Natural killer cell (primary cell): Measurements from ENCODE around the gene S100A7A. TPM values are rescaled to one million over a fixed set of nuclear protein-coding genes. Genes with fewer than 3 reads are reported as not detected.
A peak's percentile ranks its signal among the peaks of the same experiment; 100 is the strongest.

ENCODE experiments used
- ATAC-seq, 3 donors: fragments of 150-1000 bp in 2 of 3; fragments of 200-7000 bp in 1 of 3; cut with Tn5 transposase; 1 replicate in 1 of 3; 2 replicates in 2 of 3; pipeline ENCODE4 v1.10.0; 2021; ENCODE audit warnings: mild to moderate bottlenecking in 2 of 3, moderate library complexity in 2 of 3
- DNase-seq, 2 donors: peaks; one replicate each; pipeline versions ENCODE4 v3.0.0 to v3.0.0-alpha.2; 2013 to 2021; ENCODE audit warnings: mixed read lengths in 1 of 2
- H3K27ac ChIP-seq: one replicate; pipeline ENCODE4 v1.5.1; 2013; ENCODE audit warnings: mild to moderate bottlenecking, low read length
- H3K27me3 ChIP-seq: one replicate; pipeline ENCODE4 v1.6.1; 2013; ENCODE audit warnings: low read length; ENCODE audit not compliant: control insufficient read depth, insufficient read depth
- H3K36me3 ChIP-seq: one replicate; pipeline ENCODE4 v1.6.1; 2013; ENCODE audit warnings: low read length; ENCODE audit not compliant: control insufficient read depth, insufficient read depth
- H3K4me1 ChIP-seq: one replicate; pipeline ENCODE4 v1.6.1; 2013; ENCODE audit warnings: low read length; ENCODE audit not compliant: control insufficient read depth, insufficient read depth
- H3K4me3 ChIP-seq: one replicate; pipeline ENCODE4 v1.5.1; 2013; ENCODE audit warnings: low read length
- H3K9me3 ChIP-seq: one replicate; pipeline ENCODE4 v1.6.1; 2013; ENCODE audit warnings: low read length; ENCODE audit not compliant: control insufficient read depth, insufficient read depth
- H3K27ac Mint-ChIP-seq, 2 donors: one replicate each; pipeline ENCODE4 v1.8.0; 2022; ENCODE audit warnings: mild to moderate bottlenecking in 2 of 2, mixed read lengths in 2 of 2, moderate library complexity in 1 of 2
- H3K27me3 Mint-ChIP-seq, 2 donors: one replicate each; pipeline ENCODE4 v1.8.0; 2022; ENCODE audit warnings: low read depth in 2 of 2, mixed read lengths in 2 of 2
- H3K36me3 Mint-ChIP-seq: one replicate; pipeline ENCODE4 v1.8.0; 2022; ENCODE audit warnings: mixed read lengths
- H3K4me1 Mint-ChIP-seq, 2 donors: one replicate each; pipeline ENCODE4 v1.8.0; 2022; ENCODE audit warnings: mixed read lengths in 2 of 2
- H3K4me3 Mint-ChIP-seq: one replicate; pipeline ENCODE4 v1.8.0; 2022; ENCODE audit warnings: mild to moderate bottlenecking, moderate library complexity, mixed read lengths
- H3K9me3 Mint-ChIP-seq, 2 donors: one replicate each; pipeline ENCODE4 v1.8.0; 2022; ENCODE audit warnings: mixed read lengths in 2 of 2
- WGBS: methylation state at CpG from one replicate; pipeline ENCODE4 v1.1.7; 2013; ENCODE audit warnings: missing lambda C conversion rate; ENCODE audit not compliant: insufficient coverage; 5-methylcytosine and 5-hydroxymethylcytosine counted together
- intact Hi-C: fragments of 100-400 bp; cut with micrococcal nuclease; formaldehyde crosslinking; loops from one replicate; pipeline ENCODE4 v1.14.2; 2022
- total RNA-seq, 4 donors: library from RNA; stranded (reverse); fragments of 120-200 nt in 1 of 4; gene quantifications; one replicate each; pipeline versions ENCODE4 v1.2.3 to v1.2.4, GENCODE V29; 2013 to 2022
- TF ChIP-seq, protein P1 (sequence below): fragments of 200-600 bp; IDR thresholded peaks from one replicate; pipeline ENCODE4 v1.8.0; 2022; ENCODE audit warnings: antibody characterized with exemption

S100A7A gene
- not detected for total RNA-seq
- total RNA-seq (2013): not detected

DNA sequence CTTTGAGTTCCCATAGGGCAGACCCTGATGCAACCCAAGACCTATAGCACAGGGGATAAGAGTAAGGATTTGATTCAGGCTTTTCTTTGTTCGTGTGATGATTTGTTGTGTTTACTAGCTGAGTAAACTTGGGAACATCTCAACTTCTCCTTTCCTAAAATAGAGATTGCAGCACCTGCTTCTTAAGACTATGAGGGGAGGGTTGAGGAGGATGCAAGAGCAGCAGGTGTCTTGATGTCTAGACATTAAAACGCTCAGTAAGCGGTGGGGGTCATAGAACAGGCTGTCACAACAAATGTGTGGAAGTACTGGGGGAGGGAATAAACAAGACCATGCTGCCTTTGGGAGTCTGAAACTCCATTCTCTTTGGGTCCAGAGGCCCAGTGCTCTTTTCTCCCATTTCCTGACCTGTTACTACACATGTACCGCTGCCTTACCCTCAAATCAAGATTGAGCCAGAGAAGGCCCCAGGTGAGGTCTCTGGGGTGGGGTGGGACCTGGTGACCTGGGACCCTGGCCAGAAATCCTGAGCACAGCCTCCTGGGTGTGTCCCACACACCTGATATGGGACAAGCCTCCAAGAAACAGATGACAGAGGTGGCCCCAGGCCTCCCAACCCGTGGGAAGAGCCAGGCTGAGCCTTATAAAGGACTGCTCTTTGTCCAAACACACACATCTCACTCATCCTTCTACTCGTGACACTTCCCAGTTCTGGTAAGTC is at the start of gene S100A7A:
Gene S100A7A, plus strand, starts transcription at position 671 of the 721 bp plus-strand sequence. CDS start 1,563 bp downstream, outside the sequence.
- H3K4me3 Mint-ChIP-seq: no peak within 1 kb of the TSS
- H3K36me3 Mint-ChIP-seq: no peaks in the 10 kb centered on the region
- intact Hi-C loops: no loop called here
- Histone ChIP-seq H3K4me1 (no peaks in the 10 kb centered on the region), H3K27ac (no peak within 1 kb of the TSS), H3K9me3 (no peaks in the 10 kb centered on the region), H3K36me3 (no peaks in the 10 kb centered on the region), H3K4me3 (no peak within 1 kb of the TSS), H3K27me3 (peaks cover 5% of the 10 kb centered on the region)
- 75% methylated on average over 6 of the region's 6 CpGs for WGBS
- DNase-seq (no peak), ATAC-seq (no peak)
- H3K27me3 Mint-ChIP-seq: peaks cover 18 to 19% of the 10 kb centered on the region in 2 donors
- peaks cover 0 to 2% of the 10 kb centered on the region in 2 donors for H3K9me3 Mint-ChIP-seq
- TF ChIP-seq, protein P1, sequence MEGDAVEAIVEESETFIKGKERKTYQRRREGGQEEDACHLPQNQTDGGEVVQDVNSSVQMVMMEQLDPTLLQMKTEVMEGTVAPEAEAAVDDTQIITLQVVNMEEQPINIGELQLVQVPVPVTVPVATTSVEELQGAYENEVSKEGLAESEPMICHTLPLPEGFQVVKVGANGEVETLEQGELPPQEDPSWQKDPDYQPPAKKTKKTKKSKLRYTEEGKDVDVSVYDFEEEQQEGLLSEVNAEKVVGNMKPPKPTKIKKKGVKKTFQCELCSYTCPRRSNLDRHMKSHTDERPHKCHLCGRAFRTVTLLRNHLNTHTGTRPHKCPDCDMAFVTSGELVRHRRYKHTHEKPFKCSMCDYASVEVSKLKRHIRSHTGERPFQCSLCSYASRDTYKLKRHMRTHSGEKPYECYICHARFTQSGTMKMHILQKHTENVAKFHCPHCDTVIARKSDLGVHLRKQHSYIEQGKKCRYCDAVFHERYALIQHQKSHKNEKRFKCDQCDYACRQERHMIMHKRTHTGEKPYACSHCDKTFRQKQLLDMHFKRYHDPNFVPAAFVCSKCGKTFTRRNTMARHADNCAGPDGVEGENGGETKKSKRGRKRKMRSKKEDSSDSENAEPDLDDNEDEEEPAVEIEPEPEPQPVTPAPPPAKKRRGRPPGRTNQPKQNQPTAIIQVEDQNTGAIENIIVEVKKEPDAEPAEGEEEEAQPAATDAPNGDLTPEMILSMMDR: no peak
- no peak within 1 kb of the TSS for H3K27ac Mint-ChIP-seq
- H3K4me1 Mint-ChIP-seq: no peaks in the 10 kb centered on the region

DNA sequence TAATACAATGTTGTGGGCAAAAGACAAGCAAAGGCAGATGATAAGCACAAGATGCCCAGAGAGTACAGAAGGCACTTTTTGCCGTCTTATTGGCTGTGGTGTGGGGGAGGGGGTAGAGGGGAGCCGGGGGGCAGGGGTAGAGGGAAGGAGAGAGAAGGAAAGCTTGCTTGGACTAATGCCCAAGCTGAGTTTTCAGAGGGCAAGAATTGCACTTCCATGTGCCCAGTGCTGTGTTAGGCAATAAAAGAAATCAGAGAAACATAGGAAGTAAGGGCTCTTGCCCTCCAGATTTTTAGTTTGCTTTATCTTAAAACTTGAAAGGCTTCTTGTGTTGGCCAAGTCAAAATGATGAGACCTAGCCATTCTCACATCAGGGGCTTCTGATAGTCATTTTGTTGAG is 49.2 kb upstream of the S100A7A start:
- Mint-ChIP-seq H3K9me3 (no peaks in the 10 kb centered on the region), H3K36me3 (no peaks in the 10 kb centered on the region), H3K4me3 (no peak overlapping the region), H3K4me1 (no peaks in the 10 kb centered on the region), H3K27ac (no peak overlapping the region), H3K27me3 (peaks cover 16 to 32% of the 10 kb centered on the region in 2 donors)
- no peak for DNase-seq
- Histone ChIP-seq H3K4me3 (no peak overlapping the region), H3K27ac (no peak overlapping the region), H3K27me3 (no peaks in the 10 kb centered on the region), H3K4me1 (no peaks in the 10 kb centered on the region), H3K9me3 (no peaks in the 10 kb centered on the region), H3K36me3 (no peaks in the 10 kb centered on the region)
- intact Hi-C loops: no loop called here
- TF ChIP-seq, protein P1: no peak
- ATAC-seq: no peak
- 76% methylated on average over 2 of the region's 2 CpGs for WGBS

DNA sequence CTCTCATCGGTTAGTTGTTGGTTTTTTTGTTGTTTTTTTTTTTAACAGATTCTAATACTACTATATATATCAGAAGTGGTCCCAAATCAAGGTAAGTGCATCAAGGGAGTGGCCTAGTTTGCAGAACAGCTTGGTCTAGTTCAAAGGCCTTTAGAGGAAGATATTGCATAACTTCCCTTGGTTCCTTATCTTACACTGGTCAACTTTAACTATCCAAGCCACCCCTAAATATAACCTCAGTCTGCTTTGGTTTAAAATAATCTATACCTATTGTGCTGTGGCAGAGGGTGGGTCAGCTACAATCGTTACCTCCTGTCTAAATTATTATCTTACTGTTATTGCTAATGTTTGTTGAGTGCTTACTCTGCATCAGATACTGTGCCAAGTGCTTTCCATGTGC is 47.8 kb upstream of the S100A7A start:
- Histone ChIP-seq H3K27me3 (no peaks in the 10 kb centered on the region), H3K27ac (no peak overlapping the region), H3K4me3 (no peak overlapping the region), H3K36me3 (no peaks in the 10 kb centered on the region), H3K4me1 (no peaks in the 10 kb centered on the region), H3K9me3 (no peaks in the 10 kb centered on the region)
- TF ChIP-seq, protein P1: no peak
- no peak for DNase-seq
- H3K9me3 Mint-ChIP-seq: no peaks in the 10 kb centered on the region
- peaks cover 16 to 37% of the 10 kb centered on the region in 2 donors for H3K27me3 Mint-ChIP-seq
- peak in 1 of 3 donors; percentile 54 for ATAC-seq
- WGBS: no CpG with 5 or more reads among the region's 2 CpGs
- H3K4me1 Mint-ChIP-seq: no peaks in the 10 kb centered on the region
- H3K36me3 Mint-ChIP-seq: no peaks in the 10 kb centered on the region
- no peak overlapping the region for H3K4me3 Mint-ChIP-seq
- no peak overlapping the region for H3K27ac Mint-ChIP-seq
- intact Hi-C loops: no loop called here

DNA sequence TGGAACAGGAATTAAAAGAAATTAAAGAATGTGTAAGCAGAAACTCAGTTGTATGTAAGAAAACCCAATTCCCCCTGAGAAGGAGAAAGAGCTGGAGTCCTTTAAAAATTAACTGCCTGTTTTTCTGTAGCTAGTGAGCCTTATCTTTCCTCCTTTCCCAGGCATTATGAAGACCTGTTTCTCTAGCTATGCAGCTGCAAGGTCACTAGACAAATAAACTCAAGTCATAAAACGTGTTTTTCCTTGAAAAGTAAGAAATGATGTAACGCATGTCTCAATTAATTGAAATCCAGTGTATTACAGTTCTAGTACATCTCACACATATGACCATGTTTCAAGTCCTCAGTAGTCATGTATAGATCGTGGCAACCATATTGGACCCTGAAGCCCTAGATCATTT is 46.2 kb upstream of the S100A7A start:
- TF ChIP-seq, protein P1: no peak
- Mint-ChIP-seq H3K36me3 (no peaks in the 10 kb centered on the region), H3K4me1 (no peaks in the 10 kb centered on the region), H3K9me3 (no peaks in the 10 kb centered on the region), H3K27me3 (peaks cover 13 to 37% of the 10 kb centered on the region in 2 donors), H3K27ac (no peak overlapping the region), H3K4me3 (no peak overlapping the region)
- DNase-seq: no peak
- 100% methylated on average over 1 of the region's 3 CpGs for WGBS
- Histone ChIP-seq H3K27ac (no peak overlapping the region), H3K27me3 (no peaks in the 10 kb centered on the region), H3K36me3 (no peaks in the 10 kb centered on the region), H3K4me3 (no peak overlapping the region), H3K4me1 (no peaks in the 10 kb centered on the region), H3K9me3 (no peaks in the 10 kb centered on the region)
- intact Hi-C loops: no loop called here
- ATAC-seq: no peak
